Nephron (organoid): ENCODE data around the gene RNF223.
A peak's percentile ranks its signal among the peaks of the same experiment; 100 is the strongest.
"Not testable (repeated sequence)": the region's sequence is repeated elsewhere in the genome, so short reads cannot be mapped to it uniquely, and the experiment has no call there.

Experiments
- H3K27ac Mint-ChIP-seq, 3 experiments: 2 replicates each; pipeline ENCODE4 v1.8.0; 2020; ENCODE audit warnings: mixed read lengths in 3 of 3, mild to moderate bottlenecking in 2 of 3, moderate library complexity in 1 of 3
- H3K27me3 Mint-ChIP-seq: 2 replicates; pipeline ENCODE4 v1.8.0; 2021; ENCODE audit warnings: low read depth, mild to moderate bottlenecking, moderate library complexity, mixed read lengths
- H3K36me3 Mint-ChIP-seq: 2 replicates; pipeline ENCODE4 v1.8.0; 2020; ENCODE audit warnings: low read depth, mixed read lengths
- H3K4me1 Mint-ChIP-seq: 2 replicates; pipeline ENCODE4 v1.8.0; 2020; ENCODE audit warnings: mixed read lengths
- H3K4me3 Mint-ChIP-seq, 3 experiments: 2 replicates each; pipeline ENCODE4 v1.8.0; 2020; ENCODE audit warnings: mild to moderate bottlenecking in 3 of 3, mixed read lengths in 3 of 3, moderate library complexity in 2 of 3
- H3K9me3 Mint-ChIP-seq: 2 replicates; pipeline ENCODE4 v1.8.0; 2020; ENCODE audit warnings: mixed read lengths
- CTCF ChIP-seq, 3 experiments: fragments of 200-600 bp; sonication (generic); IDR thresholded peaks; one replicate each; pipeline ENCODE4 v1.5.0; 2021; ENCODE audit warnings: antibody characterized with exemption in 3 of 3; ENCODE audit not compliant: unreplicated experiment in 3 of 3

RNF223 gene

GRCh38 chr1:1034439-1034781 is 39.7 kb downstream of the RNF223 start:
- peak overlapping the region; percentile 65 to 72 (median 69) for H3K4me3 Mint-ChIP-seq
- no peak for TF ChIP-seq CTCF (IDR thresholded peaks at IDR 0.05; ENCODE audit: unreplicated experiment in 3 of 3)

GRCh38 chr1:1033731-1034438 is 40.2 kb downstream of the RNF223 start:
- no peaks in the 10 kb centered on the region for H3K9me3 Mint-ChIP-seq
- H3K27me3 Mint-ChIP-seq, result peaks cover 24% of the 10 kb centered on the region
- H3K27ac Mint-ChIP-seq, result no peak overlapping the region
- peak overlapping the region in 1 of 3 experiments; percentile 63 for H3K4me3 Mint-ChIP-seq
- H3K36me3 Mint-ChIP-seq, result peaks cover 9% of the 10 kb centered on the region
- no peak for TF ChIP-seq CTCF (IDR thresholded peaks at IDR 0.05; ENCODE audit: unreplicated experiment in 3 of 3)
- H3K4me1 Mint-ChIP-seq, result peaks cover 9% of the 10 kb centered on the region

More at GRCh38 chr1:1034439-1034781, 39.7 kb downstream of the RNF223 start:
- Mint-ChIP-seq H3K27ac (no peak overlapping the region), H3K4me1 (peaks cover 10% of the 10 kb centered on the region), H3K27me3 (peaks cover 29% of the 10 kb centered on the region), H3K9me3 (no peaks in the 10 kb centered on the region), H3K36me3 (peaks cover 9% of the 10 kb centered on the region)

GRCh38 chr1:1033009-1033587 is 41.0 kb downstream of the RNF223 start:
- Mint-ChIP-seq H3K27ac (no peak overlapping the region), H3K9me3 (no peaks in the 10 kb centered on the region), H3K36me3 (peaks cover 5% of the 10 kb centered on the region), H3K27me3 (peaks cover 18% of the 10 kb centered on the region), H3K4me1 (peaks cover 9% of the 10 kb centered on the region), H3K4me3 (peak overlapping the region in 2 of 3 experiments; percentile 59 to 63)
- TF ChIP-seq CTCF (IDR thresholded peaks at IDR 0.05; ENCODE audit: unreplicated experiment in 3 of 3), result peak; percentile 77 to 89 (median 86)

- Mint-ChIP-seq H3K27ac (peak overlapping the region in 2 of 3 experiments; percentile 49 to 51), H3K4me3 (peak overlapping the region; percentile 71 to 78 (median 72)), H3K27me3 (peaks cover 17% of the 10 kb centered on the region), H3K9me3 (no peaks in the 10 kb centered on the region), H3K4me1 (peaks cover 10% of the 10 kb centered on the region), H3K36me3 (peaks cover 5% of the 10 kb centered on the region)
- no peak for TF ChIP-seq CTCF (IDR thresholded peaks at IDR 0.05; ENCODE audit: unreplicated experiment in 3 of 3)
Observed at GRCh38 chr1:1032424-1032823, 41.7 kb downstream of the RNF223 start.

- H3K27me3 Mint-ChIP-seq, result peaks cover 13% of the 10 kb centered on the region
- H3K9me3 Mint-ChIP-seq, result no peaks in the 10 kb centered on the region
- peaks cover 5% of the 10 kb centered on the region for H3K36me3 Mint-ChIP-seq
- no peak for TF ChIP-seq CTCF (IDR thresholded peaks at IDR 0.05; ENCODE audit: unreplicated experiment in 3 of 3)
- H3K4me1 Mint-ChIP-seq, result peaks cover 14% of the 10 kb centered on the region
- H3K4me3 Mint-ChIP-seq, result peak overlapping the region; percentile 71 to 78 (median 72)
- peak overlapping the region in 2 of 3 experiments; percentile 49 to 51 for H3K27ac Mint-ChIP-seq
Observed at GRCh38 chr1:1031659-1032235, 42.4 kb downstream of the RNF223 start.

GRCh38 chr1:1030867-1031658 is 43.0 kb downstream of the RNF223 start:
- not testable (repeated sequence) for H3K27ac Mint-ChIP-seq, H3K36me3 Mint-ChIP-seq, H3K4me3 Mint-ChIP-seq, H3K9me3 Mint-ChIP-seq
- peaks cover 12% of the 10 kb centered on the region for H3K27me3 Mint-ChIP-seq
- H3K4me1 Mint-ChIP-seq, result peaks cover 16% of the 10 kb centered on the region
